ENCODE data around the gene LRRC27. TPM values are rescaled to one million over a fixed set of nuclear protein-coding genes. Genes with fewer than 3 reads are reported as not detected.

Gene LRRC27
- total RNA-seq, 6 donors from 2014 or later: 7.4 to 110 (median 15.1) TPM

DNA sequence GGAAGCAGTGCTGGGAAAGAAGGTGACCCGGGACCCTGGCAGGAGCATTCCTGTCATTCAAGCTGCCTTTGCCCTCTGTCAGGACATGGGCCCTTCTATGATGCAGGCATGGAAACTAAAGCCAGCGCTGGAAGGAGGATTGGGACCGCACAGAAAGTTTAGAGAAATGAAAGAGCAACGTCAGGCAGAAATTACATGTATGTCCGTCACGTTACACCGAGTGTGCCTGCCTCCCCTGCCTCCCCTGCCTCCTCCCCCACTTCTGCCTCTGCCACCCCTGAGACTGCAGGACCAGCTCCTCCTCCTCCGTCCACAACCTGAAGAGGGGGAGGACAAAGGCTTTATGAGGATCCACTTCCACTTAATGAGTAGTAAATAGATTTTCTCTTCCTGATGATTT is 51.1 kb downstream of the LRRC27 start:
- DNase-seq (peak in 1 of 2 donors; percentile 6), ATAC-seq (ENCODE audit: low FRiP score in 2 of 2) (no peak)
- WGBS, 2 donors: 75 to 88% methylated on average over 8 of the region's 8 CpGs
- no peaks in the 10 kb centered on the region for H3K36me3 ChIP-seq
- TF ChIP-seq EP300 (IDR thresholded peaks at IDR 0.05) (no peak), POLR2AphosphoS5 (IDR thresholded peaks at IDR 0.05) (no peak), CTCF (IDR thresholded peaks at IDR 0.05) (no peak), POLR2A (IDR thresholded peaks at IDR 0.05) (no peak)
- no peaks in the 10 kb centered on the region for H3K27me3 ChIP-seq
- H3K4me3 ChIP-seq: no peak overlapping the region
- H3K27ac ChIP-seq: no peak overlapping the region
- H3K9me3 ChIP-seq: no peaks in the 10 kb centered on the region
- peaks cover 4 to 8% (median 5%) of the 10 kb centered on the region in 4 donors for H3K4me1 ChIP-seq

GRCh38 chr10:132383751-132384196 is 51.8 kb downstream of the LRRC27 start:
- DNase-seq (peak in 1 of 2 donors; percentile 71), ATAC-seq (ENCODE audit: low FRiP score in 2 of 2) (no peak)
- WGBS, 2 donors: 66 to 71% methylated on average over 9 of the region's 13 CpGs
- Histone ChIP-seq H3K9me3 (no peaks in the 10 kb centered on the region), H3K36me3 (no peaks in the 10 kb centered on the region), H3K27ac (no peak overlapping the region), H3K4me3 (no peak overlapping the region), H3K4me1 (peaks cover 5 to 9% (median 6%) of the 10 kb centered on the region in 4 donors), H3K27me3 (no peaks in the 10 kb centered on the region)
- TF ChIP-seq CTCF (IDR thresholded peaks at IDR 0.05): no peak
- no peak for TF ChIP-seq POLR2A (IDR thresholded peaks at IDR 0.05)
- TF ChIP-seq POLR2AphosphoS5 (IDR thresholded peaks at IDR 0.05): no peak

GRCh38 chr10:132384618-132385388 is 52.8 kb downstream of the LRRC27 start:
- DNase-seq: no peak
- 86% methylated on average over 8 to 19 of the region's 20 CpGs for WGBS, 2 donors

DNA sequence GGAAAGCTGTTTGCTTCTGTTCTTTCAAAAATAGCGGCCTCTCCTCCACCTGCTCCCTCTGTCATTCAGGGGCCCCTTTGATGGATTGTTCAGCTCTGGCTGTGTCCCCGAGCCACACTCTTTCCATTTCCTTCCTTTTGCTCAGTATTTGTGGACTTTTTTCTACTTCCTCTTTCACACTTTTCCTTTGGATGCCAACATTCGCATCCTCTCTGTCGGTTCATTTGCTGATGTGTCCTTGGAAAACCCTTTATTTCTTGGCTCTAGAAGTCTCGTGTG is 53.3 kb downstream of the LRRC27 start:
- Histone ChIP-seq H3K9me3 (no peaks in the 10 kb centered on the region), H3K36me3 (no peaks in the 10 kb centered on the region), H3K4me1 (peaks cover 14 to 20% (median 18%) of the 10 kb centered on the region in 4 donors), H3K27ac (no peak overlapping the region), H3K27me3 (no peaks in the 10 kb centered on the region), H3K4me3 (no peak overlapping the region)
- ATAC-seq (ENCODE audit: low FRiP score in 2 of 2) (no peak), DNase-seq (no peak)
- WGBS, 2 donors: 33 to 38% methylated on average over 5 of the region's 5 CpGs
- TF ChIP-seq POLR2A (IDR thresholded peaks at IDR 0.05) (no peak), EP300 (IDR thresholded peaks at IDR 0.05) (no peak), POLR2AphosphoS5 (IDR thresholded peaks at IDR 0.05) (no peak), CTCF (IDR thresholded peaks at IDR 0.05) (no peak)

More at GRCh38 chr10:132384618-132385388, 52.8 kb downstream of the LRRC27 start:
- H3K4me3 ChIP-seq: no peak overlapping the region
- no peak for TF ChIP-seq POLR2A (IDR thresholded peaks at IDR 0.05)
- no peaks in the 10 kb centered on the region for H3K27me3 ChIP-seq
- no peaks in the 10 kb centered on the region for H3K36me3 ChIP-seq
- no peak overlapping the region for H3K27ac ChIP-seq
- peaks cover 14 to 19% (median 16%) of the 10 kb centered on the region in 4 donors for H3K4me1 ChIP-seq
- H3K9me3 ChIP-seq: no peaks in the 10 kb centered on the region
- no peak for ATAC-seq (ENCODE audit: low FRiP score in 2 of 2)

DNA sequence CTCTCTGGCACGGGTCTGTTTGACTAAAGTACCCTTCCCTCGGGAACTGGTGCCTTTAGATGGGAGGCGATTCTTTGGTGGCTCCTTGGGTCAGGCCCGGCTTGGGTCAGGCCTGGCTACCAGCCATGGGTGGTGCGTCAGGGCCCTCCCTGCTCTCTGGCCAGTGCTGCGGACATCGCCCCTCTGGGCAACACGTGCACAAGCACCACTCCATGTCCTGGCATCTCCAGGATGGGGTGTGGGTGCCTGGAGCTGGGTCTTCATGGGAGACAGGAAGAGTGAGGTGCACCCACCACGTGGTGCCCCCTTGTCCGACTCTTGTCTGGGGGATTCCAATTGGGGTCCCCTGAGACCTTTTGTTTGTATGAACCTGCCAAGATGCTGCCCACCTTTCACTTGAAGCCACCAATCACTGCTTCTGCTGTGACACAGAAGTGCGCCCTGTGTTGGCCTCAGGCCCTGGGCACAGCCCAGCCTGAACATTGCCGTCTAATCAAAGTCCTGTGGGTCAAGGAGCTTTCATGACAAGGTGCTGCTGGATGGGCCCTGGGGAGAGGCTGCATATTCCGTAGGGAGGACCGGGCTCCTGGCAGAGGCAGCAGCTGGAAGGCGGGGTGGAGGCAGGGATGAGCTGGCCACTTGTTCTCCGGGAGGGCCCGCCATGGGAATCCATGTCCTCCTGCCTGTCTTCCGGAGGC is 53.9 kb downstream of the LRRC27 start:
- ATAC-seq (ENCODE audit: low FRiP score in 2 of 2): no peak
- H3K27me3 ChIP-seq: no peaks in the 10 kb centered on the region
- H3K27ac ChIP-seq: no peak overlapping the region
- no peaks in the 10 kb centered on the region for H3K36me3 ChIP-seq
- H3K4me1 ChIP-seq: peaks cover 14 to 20% (median 18%) of the 10 kb centered on the region in 4 donors
- no peaks in the 10 kb centered on the region for H3K9me3 ChIP-seq
- WGBS, 2 donors: 85 to 88% methylated on average over 11 to 18 of the region's 18 CpGs
- H3K4me3 ChIP-seq: no peak overlapping the region
- TF ChIP-seq POLR2AphosphoS5 (IDR thresholded peaks at IDR 0.05) (no peak), EP300 (IDR thresholded peaks at IDR 0.05) (no peak), CTCF (IDR thresholded peaks at IDR 0.05) (no peak), POLR2A (IDR thresholded peaks at IDR 0.05) (no peak)
- no peak for DNase-seq
